HCT116 (cell line): ENCODE data around the gene PAQR3. TPM values are rescaled to one million over a fixed set of nuclear protein-coding genes. Genes with fewer than 3 reads are reported as not detected.

Experiments used
- ATAC-seq: fragments of 200-7000 bp; cut with Tn5 transposase; 2 replicates; pipeline ENCODE4 v1.9.1; 2020; ENCODE audit warnings: mild to moderate bottlenecking, moderate library complexity
- BruUV-seq: library from RNA; stranded (reverse); fragments of 400-500 nt; replicated peaks from 2 replicates; lab custom pipeline; 2021; lab: Mats Ljungman, UMichigan
- CTCF ChIA-PET: fragments of 300-600 bp; sonication (Branson Sonifier 250); formaldehyde crosslinking; loops from one replicate; lab custom pipeline; 2021; ENCODE audit warnings: antibody characterized with exemption; lab: Charles Lee
- POLR2A ChIA-PET: fragments of 300-600, 350-600 bp; sonication (Branson Sonifier 250); formaldehyde crosslinking; loops from one replicate; lab custom pipeline; 2021; ENCODE audit warnings: antibody characterized with exemption; lab: Charles Lee
- RAD21 ChIA-PET, 2 experiments: fragments of 300-600 bp; sonication (Branson Sonifier 250); formaldehyde crosslinking; loops; one replicate each; lab custom pipeline; 2023; ENCODE audit warnings: low total read pairs in 2 of 2; ENCODE audit not compliant: uncharacterized antibody in 2 of 2, unreplicated experiment in 2 of 2, low non-redundant PET in 1 of 2; lab: Charles Lee
- DNase-seq: peaks from one replicate; pipeline ENCODE4 v3.0.0-alpha.2; 2010; ENCODE audit warnings: low read depth, low spot score
- H2AFZ ChIP-seq: fragments of 200-600 bp; shearing (Covaris generic), sonication (generic); 2 replicates; pipeline ENCODE4 v1.6.1; 2017; ENCODE audit warnings: low read depth, mixed run types, mixed read lengths, antibody characterized with exemption, low read length; ENCODE audit not compliant: poor library complexity, severe bottlenecking
- H3K27ac ChIP-seq: 2 replicates; pipeline ENCODE4 v1.5.1; 2012; ENCODE audit warnings: low read depth, low read length
- H3K27me3 ChIP-seq: fragments of 200-600 bp; sonication (generic); 2 replicates; pipeline ENCODE4 v1.6.1; 2016; ENCODE audit warnings: mixed run types, low read length, mixed read lengths; ENCODE audit not compliant: insufficient read depth
- H3K36me3 ChIP-seq, 2 experiments: fragments of 200-500 bp in 1 of 2; fragments of 200-600 bp in 1 of 2; sonication (Bioruptor generic) in 1 of 2; sonication (generic) in 1 of 2; 2 replicates each; pipeline versions ENCODE4 v1.5.1 to v1.6.1; 2014 to 2016; ENCODE audit warnings: low read length in 2 of 2, inconsistent platforms in 1 of 2, mixed read lengths in 1 of 2, mixed run types in 1 of 2; ENCODE audit not compliant: insufficient read depth in 2 of 2, control insufficient read depth in 1 of 2
- H3K4me1 ChIP-seq, 2 experiments: fragments of 200-600 bp in 1 of 2; sonication (generic) in 1 of 2; 2 replicates each; pipeline versions ENCODE4 v1.5.1 to v1.6.1; 2012 to 2017; ENCODE audit warnings: low read length in 2 of 2, inconsistent platforms in 1 of 2, mild to moderate bottlenecking in 1 of 2, mixed read lengths in 1 of 2, mixed run types in 1 of 2, moderate library complexity in 1 of 2; ENCODE audit not compliant: insufficient read depth in 2 of 2, control insufficient read depth in 1 of 2
- H3K4me2 ChIP-seq: fragments of 200-600 bp; sonication (generic); 2 replicates; pipeline ENCODE4 v1.6.1; 2017; ENCODE audit warnings: mixed run types, low read length, mixed read lengths
- H3K4me3 ChIP-seq, 2 experiments: fragments of 200-600 bp in 1 of 2; sonication (generic) in 1 of 2; replicated peaks in 1 of 2; 2 replicates each; pipeline ENCODE4 v1.5.1; 2011 to 2016; ENCODE audit warnings: low read length in 2 of 2, control low read depth in 1 of 2, low read depth in 1 of 2, mild to moderate bottlenecking in 1 of 2, mixed read lengths in 1 of 2, mixed run types in 1 of 2
- H3K79me2 ChIP-seq: fragments of 200-600 bp; sonication (generic); 2 replicates; pipeline ENCODE4 v1.6.1; 2017; ENCODE audit warnings: mild to moderate bottlenecking, mixed run types, low read length, moderate library complexity, mixed read lengths; ENCODE audit not compliant: insufficient read depth
- H3K9ac ChIP-seq: fragments of 200-600 bp; sonication (generic); 2 replicates; pipeline ENCODE4 v1.6.1; 2016; ENCODE audit warnings: low read length, mixed read lengths
- H3K9me2 ChIP-seq: fragments of 200-600 bp; sonication (generic), shearing (Covaris generic); 2 replicates; pipeline ENCODE4 v1.6.1; 2017; ENCODE audit warnings: mixed run types, mild to moderate bottlenecking, moderate library complexity; ENCODE audit not compliant: insufficient read depth
- H3K9me3 ChIP-seq, 2 experiments: fragments of 200-500 bp in 1 of 2; fragments of 200-600 bp in 1 of 2; sonication (Bioruptor generic) in 1 of 2; sonication (generic) in 1 of 2; 2 replicates each; pipeline ENCODE4 v1.6.1; 2014 to 2017; ENCODE audit warnings: low read length in 2 of 2, mixed read lengths in 2 of 2, inconsistent platforms in 1 of 2, low read depth in 1 of 2, mild to moderate bottlenecking in 1 of 2, mixed run types in 1 of 2, moderate library complexity in 1 of 2; ENCODE audit not compliant: control insufficient read depth in 1 of 2, insufficient read depth in 1 of 2
- H4K20me1 ChIP-seq: fragments of 200-600 bp; sonication (generic), shearing (Covaris generic); 2 replicates; pipeline ENCODE4 v1.6.1; 2017; ENCODE audit warnings: mixed run types, mild to moderate bottlenecking, moderate library complexity; ENCODE audit not compliant: insufficient read depth
- CBX3 ChIP-seq: IDR thresholded peaks from 2 replicates; pipeline ENCODE4 v1.6.1; 2012; ENCODE audit warnings: low read depth
- CEBPB ChIP-seq: IDR thresholded peaks from 2 replicates; pipeline ENCODE4 v1.6.1; 2012; ENCODE audit warnings: low read depth
- ELF1 ChIP-seq: IDR thresholded peaks from 2 replicates; pipeline ENCODE4 v1.6.1; 2012; ENCODE audit warnings: low read depth, borderline replicate concordance
- EZH2phosphoT487 ChIP-seq: fragments of 200-600 bp; IDR thresholded peaks from 2 replicates; pipeline ENCODE4 v1.6.1; 2018; ENCODE audit warnings: antibody characterized with exemption, borderline replicate concordance
- FOSL1 ChIP-seq: IDR thresholded peaks from 2 replicates; pipeline ENCODE4 v1.6.1; 2012; ENCODE audit warnings: low read depth
- JUND ChIP-seq: IDR thresholded peaks from 2 replicates; pipeline ENCODE4 v1.6.1; 2012
- MAX ChIP-seq: IDR thresholded peaks from 2 replicates; pipeline ENCODE4 v1.6.1; 2012
- POLR2AphosphoS5 ChIP-seq: IDR thresholded peaks from 2 replicates; pipeline ENCODE4 v1.6.1; 2011; ENCODE audit warnings: mild to moderate bottlenecking, low read depth, low read length, moderate library complexity
- SIN3A ChIP-seq: IDR thresholded peaks from 2 replicates; pipeline ENCODE4 v1.6.1; 2012; ENCODE audit warnings: low read depth
- SP1 ChIP-seq: IDR thresholded peaks from 2 replicates; pipeline ENCODE4 v1.6.1; 2012; ENCODE audit warnings: low read depth
- YY1 ChIP-seq: IDR thresholded peaks from 2 replicates; pipeline ENCODE4 v1.6.1; 2011; ENCODE audit warnings: low read length, low read depth, moderate library complexity, mild to moderate bottlenecking; ENCODE audit not compliant: insufficient replicate concordance; ENCODE audit errors: extremely low read depth
- ZFX ChIP-seq: fragments of 450-650 bp; IDR thresholded peaks from 2 replicates; pipeline ENCODE4 v1.6.1; 2017
- ZNF274 ChIP-seq: fragments of 200-500 bp; sonication (Bioruptor generic); IDR thresholded peaks from 2 replicates; pipeline ENCODE4 v1.6.1; 2014; ENCODE audit warnings: mild to moderate bottlenecking, low read depth, low read length, inconsistent platforms
- intact Hi-C: fragments of 100-400 bp; cut with micrococcal nuclease; formaldehyde crosslinking; loops from 2 replicates; pipeline ENCODE4 v1.10.0; 2022
- total RNA-seq: library from RNA; stranded (reverse); gene quantifications from one replicate; pipeline ENCODE4 v1.2.1, GENCODE V29; 2021; ENCODE audit not compliant: unreplicated experiment

PAQR3 gene
- total RNA-seq, 1 experiment from 2014 or later, result 32.3 TPM

GRCh38 chr4:78945651-78946179 lies 6.5 kb upstream of the PAQR3 start:
- CTCF ChIA-PET, result no interaction called here
- TF ChIP-seq SIN3A (no peak), MAX (no peak), JUND (no peak), CEBPB (no peak), ZFX (no peak), EZH2phosphoT487 (no peak), ELF1 (no peak), YY1 (no peak), CBX3 (no peak)
- RAD21 ChIA-PET, result no interaction called here
- Histone ChIP-seq H3K4me1 (no peaks in the 10 kb centered on the region), H2AFZ (no peak overlapping the region), H3K4me2 (no peak overlapping the region), H4K20me1 (no peaks in the 10 kb centered on the region), H3K9me3 (no peaks in the 10 kb centered on the region), H3K36me3 (no peaks in the 10 kb centered on the region), H3K9me2 (no peaks in the 10 kb centered on the region), H3K79me2 (no peaks in the 10 kb centered on the region), H3K9ac (no peak overlapping the region), H3K4me3 (no peak overlapping the region), H3K27me3 (no peaks in the 10 kb centered on the region), H3K27ac (no peak overlapping the region)
- no TSS peak for BruUV-seq
- POLR2A ChIA-PET, result no interaction called here
- ATAC-seq, result no peak
- DNase-seq, result no peak
- intact Hi-C loops, result no loop called here

GRCh38 chr4:78944381-78944780 lies 5.1 kb upstream of the PAQR3 start:
- no peaks in the 10 kb centered on the region for H3K36me3 ChIP-seq
- no peak overlapping the region for H3K4me2 ChIP-seq
- no peak overlapping the region for H3K9ac ChIP-seq
- BruUV-seq, result no TSS peak
- CTCF ChIA-PET, result no interaction called here
- H3K79me2 ChIP-seq, result no peaks in the 10 kb centered on the region
- DNase-seq (no peak), ATAC-seq (no peak)
- TF ChIP-seq POLR2AphosphoS5 (no peak), SP1 (no peak), JUND (no peak), MAX (no peak), ZNF274 (no peak), FOSL1 (no peak)
- intact Hi-C loops, result no loop called here
- POLR2A ChIA-PET, result no interaction called here
- peaks cover 0 to 7% of the 10 kb centered on the region in 2 experiments; a peak in 2 of 4 replicates for H3K4me1 ChIP-seq
- RAD21 ChIA-PET, result no interaction called here
- H2AFZ ChIP-seq, result no peak overlapping the region
- H4K20me1 ChIP-seq, result no peaks in the 10 kb centered on the region
- H3K27ac ChIP-seq, result no peak overlapping the region
- no peak overlapping the region for H3K4me3 ChIP-seq
- H3K27me3 ChIP-seq, result no peaks in the 10 kb centered on the region
- no peaks in the 10 kb centered on the region for H3K9me3 ChIP-seq
- no peaks in the 10 kb centered on the region for H3K9me2 ChIP-seq
